Activated T-cell treated with anti-CD3 and anti-CD28 coated beads for 24 hours (primary cell): ENCODE data around the gene HAPLN2.
A peak's percentile ranks its signal among the peaks of the same experiment; 100 is the strongest.
"Not testable (repeated sequence)": the region's sequence is repeated elsewhere in the genome, so short reads cannot be mapped to it uniquely, and the experiment has no call there.

Experiments
- DNase-seq: peaks from one replicate; pipeline ENCODE4 v3.0.0-alpha.2; 2020; ENCODE audit warnings: low read depth

Gene HAPLN2

DNA sequence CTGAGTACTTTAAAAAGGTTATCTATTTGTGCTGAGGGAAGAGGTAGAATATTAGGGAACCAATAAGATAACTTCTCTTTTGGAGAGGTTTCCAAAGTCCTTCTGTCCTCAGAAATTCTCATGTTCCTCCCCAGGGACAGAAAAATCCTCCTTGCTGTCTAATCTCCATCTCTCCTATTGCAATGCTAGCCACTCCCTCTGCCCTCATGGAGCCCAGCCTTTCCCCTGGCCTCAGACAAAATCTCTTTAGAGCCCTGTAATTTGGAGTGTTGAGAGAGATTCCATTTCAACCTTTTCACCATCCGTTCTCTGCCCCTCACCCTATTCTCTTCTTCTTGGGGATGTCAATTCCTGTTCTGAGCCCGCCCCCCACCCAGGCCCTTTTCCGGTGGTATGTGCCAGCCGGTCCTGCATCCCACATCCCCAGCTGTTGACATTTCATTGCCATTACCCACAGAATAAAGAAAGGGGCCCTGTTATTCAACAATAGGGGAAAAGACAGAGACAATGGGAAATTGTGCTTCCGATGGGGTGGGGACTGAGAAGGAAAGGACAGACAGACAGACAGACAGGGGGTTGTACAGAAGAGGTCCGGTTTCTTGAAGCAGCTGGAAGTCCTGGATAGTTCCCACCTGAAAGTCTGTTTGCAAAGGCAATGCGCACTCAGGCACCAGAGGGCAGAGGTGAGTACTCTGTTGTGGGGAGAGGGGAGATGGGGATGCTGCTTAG is at the start of gene HAPLN2:
Gene HAPLN2 (plus strand): TSS at position 563 of the 729 bp plus-strand sequence. CDS start 4,076 bp downstream, outside the sequence.
- no peak for DNase-seq

- no peak for DNase-seq
These were observed 47.9 kb upstream of the HAPLN2 start for GRCh38 chr1:156571261-156571852.

GRCh38 chr1:156571919-156572662 is 47.1 kb upstream of the HAPLN2 start, which contains the start of gene IQGAP3:
TSS of gene IQGAP3 (minus strand) at chr1:156572565. CDS start at chr1:156572529, 36 bp downstream.
- peak; percentile 61 for DNase-seq

DNA sequence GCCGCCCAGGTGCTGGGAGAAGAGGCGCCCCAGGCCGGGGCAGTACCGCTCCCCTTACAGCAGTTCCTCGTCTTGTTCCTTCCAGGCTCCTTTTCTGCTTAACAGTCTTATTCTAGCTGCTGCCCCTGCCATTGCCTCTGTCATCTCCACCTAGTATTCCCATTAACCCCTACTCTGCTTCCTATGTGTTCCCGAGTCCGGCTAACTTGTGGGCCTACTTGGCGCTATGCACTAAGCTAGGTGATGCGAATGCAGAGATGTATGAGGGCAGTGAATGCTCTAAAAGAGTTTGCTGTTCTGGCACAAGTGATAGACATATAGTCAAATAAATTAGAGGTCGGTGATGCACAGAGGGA is 46.6 kb upstream of the HAPLN2 start:
- DNase-seq, result no peak

DNA sequence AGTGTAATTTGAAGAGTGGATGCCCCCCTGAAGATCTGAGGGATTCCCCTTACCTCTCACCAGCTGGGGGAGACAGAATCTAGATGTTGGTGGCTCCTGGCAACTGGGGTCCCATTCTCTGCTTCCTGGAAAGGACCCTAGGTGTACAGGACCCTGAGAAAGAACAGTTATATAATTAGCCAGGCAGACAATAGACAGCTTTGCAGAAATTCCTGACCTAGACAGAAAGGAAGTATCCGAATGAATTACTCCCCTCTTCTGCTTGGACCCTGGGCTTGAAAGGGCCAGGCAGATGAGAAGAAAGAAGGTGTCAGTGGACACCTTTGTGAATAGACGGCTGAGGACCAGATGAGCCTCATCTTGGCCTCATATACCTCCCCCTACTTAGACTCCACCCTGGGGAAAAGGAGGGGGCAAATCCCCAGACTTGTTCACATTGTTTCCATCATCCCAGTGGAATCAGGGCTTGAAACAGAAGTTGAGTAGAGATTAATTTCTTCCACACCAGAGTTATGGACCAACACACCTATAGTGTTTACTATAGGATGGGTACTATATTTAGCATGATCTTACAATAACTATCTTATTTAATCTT is 45.1 kb upstream of the HAPLN2 start:
- no peak for DNase-seq

DNA sequence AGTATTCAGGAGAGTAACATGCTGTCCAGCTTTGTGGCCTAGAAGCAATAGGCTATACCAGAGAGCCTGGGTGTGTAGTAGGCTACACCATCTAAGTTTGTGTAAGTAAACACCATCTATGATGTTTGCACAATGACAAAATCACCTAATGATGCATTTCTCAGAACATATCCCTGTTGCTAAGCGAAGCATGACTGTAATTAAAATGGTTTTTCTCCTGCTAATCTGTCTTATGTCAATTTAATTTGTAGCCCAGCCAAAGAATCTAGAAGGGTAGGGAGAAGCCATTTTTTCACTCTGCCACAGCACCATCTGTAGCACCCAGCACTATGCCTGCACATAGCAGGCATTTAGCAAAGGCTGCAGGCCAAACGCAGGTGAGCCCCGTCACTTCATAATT is 41.7 kb upstream of the HAPLN2 start:
- DNase-seq, result no peak

DNA sequence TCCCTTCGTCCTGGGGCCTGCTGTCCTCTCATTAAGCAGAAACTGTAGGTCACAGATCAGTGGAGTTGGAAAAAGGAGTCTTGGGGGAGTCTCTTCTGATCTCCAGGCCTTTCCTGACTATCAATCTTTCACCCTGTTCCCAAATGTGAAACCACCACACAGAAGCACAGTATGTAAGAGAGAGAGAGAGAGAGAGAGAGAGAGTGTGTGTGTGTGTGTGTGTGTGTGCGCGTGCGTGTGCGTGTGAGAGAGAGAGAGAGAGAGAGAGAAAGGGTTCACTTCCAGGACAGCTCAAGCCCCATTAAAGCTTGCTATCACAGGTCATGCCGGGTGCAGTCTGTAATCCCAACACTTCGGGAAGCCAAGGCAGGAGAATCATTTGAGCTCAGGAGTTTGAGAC is 41.2 kb upstream of the HAPLN2 start:
- DNase-seq, result no peak

GRCh38 chr1:156579472-156579871 is 39.7 kb upstream of the HAPLN2 start, which contains the start of gene TTC24:
TSS of gene TTC24 (plus strand) at chr1:156579723. CDS start at chr1:156581365, 1,642 bp downstream.
- DNase-seq, result no peak

DNA sequence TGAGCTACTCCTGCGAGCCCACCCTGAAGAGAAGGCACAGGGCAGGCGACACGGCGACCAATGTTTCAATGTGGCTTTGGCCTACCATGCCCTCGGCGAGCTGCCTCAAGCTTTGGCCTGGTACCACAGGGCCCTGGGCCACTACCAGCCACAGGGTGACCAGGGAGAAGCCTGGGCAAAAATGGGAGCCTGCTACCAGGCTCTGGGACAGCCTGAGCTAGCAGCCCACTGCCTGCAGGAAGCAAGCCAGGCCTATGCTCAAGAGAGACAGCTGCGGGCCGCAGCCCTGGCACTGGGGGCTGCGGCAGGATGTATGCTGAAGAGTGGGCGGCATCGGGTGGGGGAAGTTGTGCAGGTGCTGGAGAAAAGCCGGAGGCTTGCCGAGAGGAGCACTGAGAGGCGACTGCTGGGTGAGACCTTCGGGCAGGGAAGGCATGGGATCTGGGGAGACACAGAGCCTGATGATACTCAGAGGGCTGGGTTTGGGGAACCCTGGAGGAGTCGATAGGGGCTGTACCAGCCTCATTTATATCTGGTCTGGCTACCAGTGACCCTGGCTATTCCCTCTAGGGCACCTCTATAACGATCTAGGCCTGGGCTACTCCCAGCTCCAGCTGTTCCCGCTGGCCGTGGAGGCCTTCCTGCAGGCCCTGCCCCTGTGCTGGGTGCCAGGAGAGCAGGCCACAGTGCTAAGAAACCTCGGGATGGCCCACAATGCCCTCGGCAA is 37.4 kb upstream of the HAPLN2 start:
- no peak for DNase-seq

GRCh38 chr1:156582388-156583017 is 36.7 kb upstream of the HAPLN2 start:
- DNase-seq, result no peak

- peak; percentile 63 for DNase-seq
These were observed 35.2 kb upstream of the HAPLN2 start for GRCh38 chr1:156583821-156584622.

DNA sequence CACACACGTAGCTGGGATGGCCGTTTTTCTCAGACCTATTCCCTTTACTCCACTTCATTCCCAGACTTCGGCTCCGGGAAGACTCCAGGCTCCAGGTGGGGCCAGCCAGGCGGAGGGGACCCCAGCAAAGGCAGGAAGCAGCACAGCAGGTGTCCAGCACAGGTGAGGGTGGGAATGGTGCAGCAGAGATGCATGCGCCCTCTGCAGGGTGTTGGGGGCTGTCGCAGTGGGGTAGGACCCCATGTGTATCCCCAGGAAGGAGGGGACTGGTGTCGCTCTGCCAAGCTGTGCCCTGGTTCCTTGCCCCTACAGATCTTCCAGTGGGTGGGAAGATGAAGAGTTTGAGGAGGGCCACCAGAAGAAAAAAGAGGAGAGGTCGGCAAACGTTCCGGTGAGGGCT is 34.4 kb upstream of the HAPLN2 start:
- no peak for DNase-seq

- DNase-seq, result no peak
These were observed 32.9 kb upstream of the HAPLN2 start for GRCh38 chr1:156586323-156586722.

DNA sequence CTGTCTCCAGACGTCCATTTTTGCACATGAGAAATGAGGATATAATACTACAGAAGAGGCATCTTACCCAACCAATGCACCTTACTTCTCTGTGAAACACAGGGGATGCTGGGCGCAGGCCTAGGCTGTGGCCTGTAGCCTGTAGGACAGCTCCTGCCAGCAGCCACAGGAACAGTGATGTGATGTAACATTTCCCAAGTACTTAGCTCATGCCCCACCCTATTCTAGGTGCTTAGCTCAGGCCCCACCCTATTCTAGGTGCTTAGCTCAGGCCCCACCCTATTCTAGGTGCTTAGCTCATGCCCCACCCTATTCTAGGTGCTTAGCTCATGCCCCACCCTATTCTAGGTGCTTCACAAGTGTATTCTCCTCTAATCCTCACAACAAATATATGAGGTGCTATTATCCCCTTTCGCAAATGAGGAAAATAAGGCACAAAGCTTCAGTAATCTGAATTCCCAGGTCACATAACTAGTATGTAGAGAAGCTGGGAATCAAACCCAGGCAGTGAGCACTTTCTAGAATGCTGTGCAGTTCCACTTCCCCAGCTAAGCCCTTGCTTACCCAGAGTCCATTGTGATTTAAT is 32.2 kb upstream of the HAPLN2 start:
- no peak for DNase-seq

DNA sequence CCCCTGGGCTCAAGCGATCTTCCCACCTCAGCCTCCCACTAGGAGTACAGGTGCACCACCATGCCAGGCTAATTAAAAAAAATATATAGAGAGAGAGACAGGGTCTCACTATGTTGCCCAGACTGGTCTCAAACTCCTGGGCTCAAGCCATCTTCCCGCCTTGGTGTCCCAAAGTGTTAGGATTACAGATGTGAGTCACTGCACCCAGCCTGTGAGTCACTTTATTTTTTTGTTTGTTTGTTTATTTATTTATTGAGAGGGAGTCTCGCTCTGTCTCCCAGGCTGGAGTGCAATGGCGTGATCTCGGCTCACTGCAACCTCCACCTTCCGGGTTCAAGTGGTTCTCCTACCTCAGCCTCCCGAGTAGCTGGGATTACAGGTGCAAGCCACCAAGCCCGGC is 31.3 kb upstream of the HAPLN2 start:
- DNase-seq, result not testable (repeated sequence)

DNA sequence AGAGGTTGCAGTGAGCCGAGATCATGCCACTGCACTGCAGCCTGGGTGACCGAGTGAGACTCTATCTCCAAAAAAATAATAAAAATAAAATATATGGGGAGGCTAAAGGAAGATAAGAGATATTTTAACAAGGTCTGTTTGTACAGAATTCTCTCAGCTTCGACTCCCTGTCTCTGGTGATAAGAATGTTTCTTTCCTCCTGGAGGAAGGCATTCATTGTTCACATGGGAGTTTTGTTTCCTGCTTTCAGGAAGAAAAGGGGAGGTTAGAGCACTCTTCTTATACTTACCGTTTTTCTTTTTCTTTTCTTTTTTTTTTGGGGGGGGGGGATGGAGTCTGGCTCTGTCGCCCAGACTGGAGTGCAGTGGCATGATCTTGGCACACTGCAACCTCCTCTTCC is 29.7 kb upstream of the HAPLN2 start:
- no peak for DNase-seq

GRCh38 chr1:156590326-156591180 is 28.7 kb upstream of the HAPLN2 start:
- DNase-seq, result no peak

- no peak for DNase-seq
These were observed 28.1 kb upstream of the HAPLN2 start for GRCh38 chr1:156591181-156591431.

- DNase-seq, result peak; percentile 60
These were observed 27.6 kb upstream of the HAPLN2 start, which contains the start of gene NAXE for GRCh38 chr1:156591432-156592157. TSS of gene NAXE (plus strand) at chr1:156591776. CDS start at chr1:156591805, 29 bp downstream.
